IPS-20b (cell line): ENCODE measurements around the gene FZD7.

Experiments used
- H3K27ac ChIP-seq: one replicate; pipeline ENCODE4 v1.5.1; 2013; ENCODE audit warnings: low read length
- H3K27me3 ChIP-seq: 2 replicates; pipeline ENCODE4 v1.6.1; 2013; ENCODE audit warnings: mild to moderate bottlenecking, low read length, inconsistent platforms; ENCODE audit not compliant: insufficient read depth
- H3K36me3 ChIP-seq: 2 replicates; pipeline ENCODE4 v1.6.1; 2013; ENCODE audit warnings: low read depth, mild to moderate bottlenecking, inconsistent platforms, low read length, moderate library complexity; ENCODE audit not compliant: insufficient read depth
- H3K4me1 ChIP-seq: 2 replicates; pipeline ENCODE4 v1.6.1; 2013; ENCODE audit warnings: mild to moderate bottlenecking, control low read depth, inconsistent platforms, low read length, moderate library complexity; ENCODE audit not compliant: insufficient read depth
- H3K4me3 ChIP-seq: 2 replicates; pipeline ENCODE4 v1.5.1; 2013; ENCODE audit warnings: mild to moderate bottlenecking, low read length, inconsistent platforms
- H3K9ac ChIP-seq: 2 replicates; pipeline ENCODE4 v1.6.1; 2013; ENCODE audit warnings: low read depth, mild to moderate bottlenecking, inconsistent platforms, low read length, moderate library complexity
- H3K9me3 ChIP-seq: 2 replicates; pipeline ENCODE4 v1.6.1; 2013; ENCODE audit warnings: mild to moderate bottlenecking, low read depth, low read length, inconsistent platforms; ENCODE audit not compliant: insufficient read depth

Gene FZD7

DNA sequence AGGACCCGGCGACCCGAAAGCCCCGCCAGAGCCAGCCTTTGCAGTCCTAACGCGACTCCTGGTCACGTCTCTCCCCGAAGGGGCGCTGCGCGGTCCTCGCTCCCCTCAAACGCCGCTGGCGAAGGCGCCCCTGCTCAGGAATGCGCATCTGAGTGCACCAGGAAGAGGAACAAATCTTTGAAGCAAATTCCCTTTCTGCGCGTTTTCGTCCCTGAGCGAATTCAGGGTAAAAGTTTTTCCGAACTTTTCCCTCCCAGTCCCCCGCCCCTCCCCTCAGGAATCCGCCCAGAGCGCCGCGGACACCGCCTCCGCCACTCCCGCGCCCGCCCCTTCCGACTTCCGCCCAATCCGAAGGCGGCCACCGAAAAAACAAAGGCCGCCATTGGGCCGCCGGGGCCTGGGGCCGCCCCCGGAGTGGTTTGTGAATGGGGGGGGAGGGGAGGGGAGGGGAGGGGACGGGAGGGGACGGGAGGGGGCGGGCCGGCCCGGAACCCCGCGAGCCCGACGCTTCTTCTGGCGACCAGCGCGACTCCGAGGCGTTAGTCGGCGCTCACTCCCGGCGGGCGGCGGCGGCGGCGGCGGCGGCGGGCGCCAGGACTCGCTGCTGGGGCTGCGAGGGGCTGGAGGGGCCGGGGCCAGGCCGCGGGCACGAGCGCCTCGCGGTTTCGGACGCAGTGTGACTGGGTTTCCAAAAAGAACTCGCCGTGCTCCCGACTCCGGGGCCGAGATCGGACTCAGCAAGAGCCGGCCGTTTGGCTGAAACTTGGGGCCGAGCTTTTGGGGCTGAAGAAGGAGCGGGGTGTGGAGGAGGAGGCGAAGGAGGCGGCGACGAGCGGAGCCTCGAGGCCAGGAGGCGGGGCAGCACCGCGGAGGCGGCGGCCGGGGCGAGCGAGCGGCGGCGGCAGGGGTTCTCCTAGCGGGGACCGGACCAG, at the start of gene FZD7:
FZD7 (plus strand) TSS at position 539 of the 932 bp plus-strand sequence. CDS start 793 bp downstream, outside the sequence.
- H3K4me3 ChIP-seq = peak within 1 kb of the TSS; percentile 87
- peaks cover 20% of the 10 kb centered on the region; the same call in 1 of the 2 replicates for H3K4me1 ChIP-seq
- H3K27me3 ChIP-seq = 0 out of 2 replicates have a peak, but pooled peaks cover 5% of the 10 kb centered on the region
- H3K27ac ChIP-seq = peak within 1 kb of the TSS; percentile 84
- peak within 1 kb of the TSS; percentile 98 for H3K9ac ChIP-seq
- peaks cover 30% of the 10 kb centered on the region for H3K36me3 ChIP-seq
- H3K9me3 ChIP-seq = no peaks in the 10 kb centered on the region

DNA sequence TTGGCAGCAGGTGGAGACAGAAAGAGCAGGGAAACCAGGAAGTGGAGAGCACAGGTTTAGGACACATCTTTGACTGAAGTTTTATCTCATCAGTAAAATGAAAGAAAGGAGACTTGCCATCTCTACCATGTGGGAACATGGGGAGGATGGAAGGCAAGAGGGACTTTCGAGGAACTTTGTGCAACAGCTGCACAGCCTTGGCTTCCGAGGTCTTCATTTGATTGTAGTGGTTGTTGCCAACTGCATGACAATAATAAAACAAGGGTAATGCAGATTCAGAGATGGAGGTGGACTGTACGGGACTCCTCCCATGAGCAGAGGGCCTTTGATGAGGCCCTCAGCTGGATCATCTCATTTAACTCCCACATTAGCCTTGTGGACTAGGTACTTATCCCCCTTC, 49.3 kb upstream of the FZD7 start:
- H3K27ac ChIP-seq = no peak overlapping the region

DNA sequence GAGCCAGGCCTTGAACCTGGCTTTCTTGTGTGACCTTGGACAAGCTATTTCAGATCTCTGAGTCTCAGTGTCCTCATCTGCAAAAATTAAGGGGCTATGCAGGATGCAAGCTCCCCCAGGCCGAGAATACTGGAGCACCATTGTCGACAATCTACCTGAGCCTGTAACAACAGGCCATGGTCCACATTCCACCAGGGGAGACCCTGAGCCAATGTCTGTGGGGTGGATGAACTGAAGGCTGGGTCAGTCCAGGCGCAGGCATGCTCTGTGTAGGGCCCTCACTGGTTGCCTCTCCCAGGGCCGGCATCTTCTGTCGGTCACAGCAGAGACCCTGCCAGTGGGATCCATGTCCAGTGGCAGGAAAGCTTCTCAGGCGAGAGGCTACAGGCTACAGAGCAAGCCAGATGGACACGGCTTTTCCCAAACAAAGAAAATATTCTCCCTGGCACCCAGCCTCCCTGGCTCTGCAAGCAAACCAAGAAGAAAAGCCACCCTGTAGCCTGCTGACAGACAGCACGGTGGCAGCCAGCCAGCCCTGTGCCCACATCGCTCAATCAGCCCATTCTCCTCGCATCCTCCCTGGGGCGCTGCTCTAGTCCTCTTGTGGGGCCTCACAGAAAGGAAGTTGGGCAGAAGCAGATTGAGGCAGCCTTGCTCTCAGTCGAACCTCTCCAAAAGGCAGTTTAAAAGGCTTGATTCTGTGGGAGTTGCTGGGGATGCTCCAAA, 48.7 kb upstream of the FZD7 start:
- Histone ChIP-seq H3K27me3 (no peaks in the 10 kb centered on the region), H3K4me1 (peaks cover 7% of the 10 kb centered on the region; the same call in 1 of the 2 replicates), H3K36me3 (no peaks in the 10 kb centered on the region), H3K4me3 (no peak overlapping the region), H3K9ac (no peak overlapping the region), H3K27ac (no peak overlapping the region), H3K9me3 (no peaks in the 10 kb centered on the region)

More for the DNA sequence above, 49.3 kb upstream of the FZD7 start:
- Histone ChIP-seq H3K9ac (no peak overlapping the region), H3K4me1 (peaks cover 7% of the 10 kb centered on the region; the same call in 1 of the 2 replicates), H3K4me3 (no peak overlapping the region), H3K27me3 (no peaks in the 10 kb centered on the region), H3K36me3 (no peaks in the 10 kb centered on the region), H3K9me3 (no peaks in the 10 kb centered on the region)

DNA sequence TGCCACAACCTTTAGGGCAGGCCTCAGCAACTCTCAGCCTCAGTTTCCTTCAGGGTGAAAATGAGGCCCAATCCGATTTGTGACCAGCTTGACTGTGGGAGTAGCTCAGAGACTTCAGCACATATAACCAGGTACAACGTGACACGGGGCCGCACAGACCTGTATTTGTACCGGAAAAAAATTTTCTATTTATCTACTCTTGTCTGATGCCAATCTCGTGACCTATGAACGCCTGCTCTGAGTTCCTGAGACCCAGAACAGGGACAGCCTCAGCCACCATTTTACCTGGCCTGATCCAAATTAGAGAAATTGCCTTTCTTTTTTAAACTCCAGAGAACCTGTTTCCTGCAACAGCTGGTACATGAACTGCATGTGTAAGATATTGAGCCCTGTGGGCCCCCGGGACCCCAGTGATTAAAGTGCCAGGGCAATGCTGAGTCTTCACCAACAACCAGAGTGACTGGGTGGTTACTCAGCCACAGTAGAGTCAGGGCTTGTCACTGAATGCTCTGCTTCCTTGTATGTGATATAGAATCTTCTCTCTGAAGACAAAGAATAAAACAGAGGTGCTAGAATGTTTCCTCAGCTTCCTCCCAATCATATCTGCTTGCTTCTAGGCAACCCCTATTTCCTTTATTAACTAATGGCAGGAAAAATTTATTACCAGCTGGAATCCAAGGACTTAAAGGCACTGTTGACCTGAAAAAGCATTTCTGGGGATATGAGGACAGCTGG, 47.8 kb upstream of the FZD7 start:
- no peak overlapping the region for H3K27ac ChIP-seq
- no peaks in the 10 kb centered on the region for H3K9me3 ChIP-seq
- no peaks in the 10 kb centered on the region for H3K27me3 ChIP-seq
- peaks cover 7% of the 10 kb centered on the region; the same call in 1 of the 2 replicates for H3K4me1 ChIP-seq
- H3K36me3 ChIP-seq = no peaks in the 10 kb centered on the region
- H3K9ac ChIP-seq = no peak overlapping the region
- no peak overlapping the region for H3K4me3 ChIP-seq

DNA sequence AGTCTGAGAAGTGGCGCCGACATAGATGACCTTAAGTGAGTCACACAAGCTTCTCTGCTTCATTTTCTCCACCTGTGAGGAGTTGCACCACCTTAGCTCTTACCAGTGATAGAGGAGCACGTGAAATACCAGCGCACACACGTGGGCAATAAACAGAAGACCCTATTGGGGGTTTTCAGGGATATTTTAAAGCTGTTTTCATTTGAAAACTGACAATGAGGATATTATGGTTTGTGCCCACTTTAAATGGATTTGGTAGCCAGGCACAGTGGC, 47.3 kb upstream of the FZD7 start:
- Histone ChIP-seq H3K4me1 (peaks cover 7% of the 10 kb centered on the region; the same call in 1 of the 2 replicates), H3K36me3 (no peaks in the 10 kb centered on the region), H3K9ac (no peak overlapping the region), H3K27ac (no peak overlapping the region), H3K9me3 (no peaks in the 10 kb centered on the region), H3K4me3 (no peak overlapping the region), H3K27me3 (no peaks in the 10 kb centered on the region)

DNA sequence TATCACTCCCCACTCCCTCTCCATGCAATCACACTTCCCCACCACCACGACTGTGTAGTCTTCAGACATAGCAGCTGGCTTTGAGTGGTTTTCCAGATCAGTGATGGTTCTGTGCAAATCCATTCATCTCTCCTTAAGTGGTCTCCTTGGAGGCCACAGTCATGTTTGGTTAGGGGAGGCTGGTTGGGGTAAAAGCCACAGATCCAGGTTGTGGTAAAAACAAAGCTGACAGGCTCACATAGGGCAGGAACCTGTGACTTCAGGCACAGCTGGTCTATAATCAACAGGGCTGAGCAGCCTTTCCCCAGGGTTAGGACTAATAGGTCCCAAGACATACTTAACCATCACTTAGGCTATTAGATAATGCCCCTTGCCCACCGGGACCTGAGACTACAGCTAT, 46.2 kb upstream of the FZD7 start:
- Histone ChIP-seq H3K36me3 (no peaks in the 10 kb centered on the region), H3K4me1 (peaks cover 7% of the 10 kb centered on the region; the same call in 1 of the 2 replicates), H3K27me3 (no peaks in the 10 kb centered on the region), H3K4me3 (no peak overlapping the region), H3K27ac (no peak overlapping the region), H3K9ac (no peak overlapping the region), H3K9me3 (no peaks in the 10 kb centered on the region)

DNA sequence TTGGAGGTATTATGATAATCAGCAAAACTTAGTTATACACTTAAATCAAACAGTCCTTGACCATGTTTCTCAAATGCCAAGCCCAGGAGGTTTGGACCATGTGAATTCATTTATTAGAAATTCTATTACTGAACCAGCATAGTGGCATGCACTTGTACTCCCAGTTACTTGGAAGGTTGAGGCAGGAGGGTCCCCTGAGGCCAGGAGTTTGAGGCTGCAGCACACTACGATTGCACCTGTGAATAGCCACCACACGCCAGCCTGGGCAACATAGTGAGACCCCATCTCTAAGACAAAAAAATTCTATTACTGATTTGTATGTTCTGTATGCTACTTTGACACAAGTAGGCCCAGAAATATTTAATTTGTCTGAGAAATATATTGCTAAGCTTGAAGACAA, 43.6 kb upstream of the FZD7 start:
- Histone ChIP-seq H3K4me3 (no peak overlapping the region), H3K9me3 (no peaks in the 10 kb centered on the region), H3K4me1 (peaks cover 10% of the 10 kb centered on the region; the same call in 1 of the 2 replicates), H3K9ac (no peak overlapping the region), H3K27ac (no peak overlapping the region), H3K27me3 (no peaks in the 10 kb centered on the region), H3K36me3 (no peaks in the 10 kb centered on the region)

DNA sequence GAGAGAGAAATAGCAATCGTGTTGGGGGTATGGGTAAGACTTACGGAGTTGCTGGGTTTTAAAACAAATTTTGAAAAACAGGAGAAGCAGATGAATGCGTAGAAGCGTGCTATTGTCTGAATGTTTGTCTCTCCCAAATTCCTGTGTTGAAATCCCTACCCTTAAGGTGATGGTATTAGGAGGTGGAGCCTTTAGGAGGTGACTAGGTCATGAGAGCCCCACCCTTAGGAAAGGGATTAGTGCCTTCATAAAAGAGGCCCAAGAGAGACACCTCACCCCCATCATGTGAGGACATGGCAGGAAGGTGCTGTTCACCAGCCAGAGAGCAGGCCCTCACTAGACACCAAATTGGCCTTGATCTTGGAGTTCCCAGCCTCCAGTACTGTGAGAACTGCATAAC, 40.7 kb upstream of the FZD7 start:
- Histone ChIP-seq H3K36me3 (no peaks in the 10 kb centered on the region), H3K4me1 (peaks cover 28% of the 10 kb centered on the region), H3K27ac (no peak overlapping the region), H3K9ac (no peak overlapping the region), H3K27me3 (no peaks in the 10 kb centered on the region), H3K4me3 (no peak overlapping the region), H3K9me3 (no peaks in the 10 kb centered on the region)

DNA sequence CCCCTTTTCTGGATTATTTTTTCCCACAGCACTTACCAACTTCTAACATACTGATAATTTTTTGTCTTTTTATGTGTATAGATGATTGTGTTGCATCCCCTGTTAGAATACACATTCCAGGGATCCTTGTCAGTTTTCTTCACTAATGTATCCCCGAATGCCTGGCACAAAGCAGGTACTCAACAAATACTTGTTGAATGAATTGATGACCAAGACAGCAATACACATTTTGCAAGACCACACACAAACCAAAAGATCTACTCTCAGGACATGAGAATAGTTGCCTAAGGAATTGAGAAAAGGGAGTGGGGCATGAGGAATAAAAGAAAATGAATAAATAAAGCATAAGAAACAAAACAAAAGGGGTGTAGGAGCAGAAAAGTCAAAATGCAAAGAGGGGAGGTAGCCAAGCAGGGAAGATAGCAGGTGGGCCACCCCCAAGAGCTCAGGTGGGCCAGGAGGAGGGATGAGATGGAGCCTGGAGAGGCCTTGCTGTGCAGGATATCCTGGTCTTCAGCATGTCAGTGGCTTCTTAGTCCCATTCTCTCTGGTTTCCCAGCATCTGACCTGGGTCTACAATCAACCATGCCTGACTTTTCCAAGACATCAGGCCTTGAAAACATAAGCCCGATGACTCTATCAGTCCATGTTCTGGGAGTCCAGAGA, 38.5 kb upstream of the FZD7 start:
- H3K27ac ChIP-seq = no peak overlapping the region
- H3K9me3 ChIP-seq = no peaks in the 10 kb centered on the region
- peak overlapping the region; percentile 20 for H3K4me3 ChIP-seq
- H3K36me3 ChIP-seq = no peaks in the 10 kb centered on the region
- H3K4me1 ChIP-seq = peaks cover 28% of the 10 kb centered on the region
- peak overlapping the region; percentile 36; the same call in 1 of the 2 replicates for H3K9ac ChIP-seq
- no peaks in the 10 kb centered on the region for H3K27me3 ChIP-seq

DNA sequence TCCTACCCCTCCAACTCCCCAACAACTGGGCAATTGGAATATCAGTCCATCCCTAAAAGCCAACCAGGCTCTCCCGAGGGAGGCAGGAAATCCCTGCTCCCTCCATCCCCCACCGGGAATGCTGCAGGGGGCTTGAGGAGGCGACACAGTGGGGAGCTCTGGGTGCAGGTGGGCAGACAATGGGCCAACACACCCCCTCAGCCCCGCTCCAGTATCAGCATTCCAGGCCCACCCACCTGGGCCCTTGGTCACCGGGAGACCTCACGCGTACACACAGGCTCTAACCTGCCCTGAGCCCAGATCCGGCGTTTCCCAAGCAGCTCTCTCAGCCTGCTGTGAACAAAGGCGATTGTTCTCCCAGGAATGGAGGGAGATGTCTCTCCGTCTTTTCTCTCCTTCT, 37.6 kb upstream of the FZD7 start:
- H3K27me3 ChIP-seq = no peaks in the 10 kb centered on the region
- H3K4me1 ChIP-seq = peaks cover 28% of the 10 kb centered on the region
- H3K27ac ChIP-seq = peak overlapping the region; percentile 14
- H3K9me3 ChIP-seq = no peaks in the 10 kb centered on the region
- peak overlapping the region; percentile 25; the same call in 1 of the 2 replicates for H3K4me3 ChIP-seq
- H3K36me3 ChIP-seq = no peaks in the 10 kb centered on the region
- H3K9ac ChIP-seq = peak overlapping the region; percentile 9; the same call in 1 of the 2 replicates
